GM12878 (cell line): ENCODE data around the gene SH3GL2. TPM values are rescaled to one million over a fixed set of nuclear protein-coding genes. Genes with fewer than 3 reads are reported as not detected.

Experiments
- ATAC-seq: fragments of 200-7000 bp; cut with Tn5 transposase; 3 replicates; pipeline ENCODE4 v1.9.1; 2020; ENCODE audit warnings: mild to moderate bottlenecking, moderate library complexity
- BruUV-seq: library from RNA; stranded (reverse); fragments of 400-500 nt; replicated peaks from 2 replicates; lab custom pipeline; 2021; lab: Mats Ljungman, UMichigan
- CTCF ChIA-PET: fragments of 300-600 bp; sonication (Branson Sonifier 250); formaldehyde crosslinking; extraction: SDS; loops from one replicate; lab custom pipeline; 2021; ENCODE audit warnings: inconsistent platforms; lab: Yijun Ruan, JAX
- POLR2A ChIA-PET: fragments of 350-600 bp; formaldehyde crosslinking; extraction: SDS; loops from one replicate; lab custom pipeline; 2021; ENCODE audit warnings: inconsistent platforms; lab: Charles Lee
- RAD21 ChIA-PET: fragments of 300-600 bp; sonication (Branson Sonifier 250); formaldehyde crosslinking; loops from one replicate; lab custom pipeline; 2023; ENCODE audit warnings: antibody characterized with exemption; ENCODE audit not compliant: unreplicated experiment; lab: Charles Lee
- SMC1A ChIA-PET: fragments of 300-600 bp; sonication (Branson Sonifier 250); formaldehyde crosslinking; loops from one replicate; lab custom pipeline; 2023; ENCODE audit not compliant: unreplicated experiment, uncharacterized antibody; lab: Charles Lee
- DNase-seq: peaks from one replicate; pipeline ENCODE4 v3.0.0-alpha.2; 2011; ENCODE audit warnings: low read depth, low spot score
- FAIRE-seq: peaks from 3 replicates; lab custom pipeline; 2011; peaks lifted over from hg19 to GRCh38; lab: Jason Lieb, UNC
- H2AFZ ChIP-seq: 2 replicates; pipeline ENCODE4 v1.6.0; 2011; ENCODE audit warnings: low read depth, low read length, control low read depth; ENCODE audit not compliant: control insufficient read depth
- H3K27ac ChIP-seq: 2 replicates; pipeline ENCODE4 v1.5.1; 2011; ENCODE audit warnings: control low read depth; ENCODE audit not compliant: control insufficient read depth, insufficient read depth
- H3K27me3 ChIP-seq, 2 experiments: replicated peaks in 1 of 2; 2 replicates each; pipeline versions ENCODE4 v1.6.0 to v1.6.1; 2011; ENCODE audit warnings: low read length in 1 of 2; ENCODE audit not compliant: control insufficient read depth in 2 of 2, insufficient read depth in 2 of 2
- H3K36me3 ChIP-seq, 2 experiments: 2 replicates each; pipeline ENCODE4 v1.5.1; 2011; ENCODE audit warnings: low read length in 1 of 2; ENCODE audit not compliant: control insufficient read depth in 2 of 2, insufficient read depth in 2 of 2
- H3K4me1 ChIP-seq: 2 replicates; pipeline ENCODE4 v1.6.1; 2011; ENCODE audit warnings: mild to moderate bottlenecking, low read length, moderate library complexity, mixed read lengths; ENCODE audit not compliant: control insufficient read depth, insufficient read depth
- H3K4me2 ChIP-seq: 2 replicates; pipeline ENCODE4 v1.6.0; 2011; ENCODE audit warnings: control low read depth; ENCODE audit not compliant: control insufficient read depth, insufficient read depth
- H3K4me3 ChIP-seq: fragments of 200-600 bp; sonication (generic); 2 replicates; pipeline ENCODE4 v1.5.1; 2016
- H3K79me2 ChIP-seq: 2 replicates; pipeline ENCODE4 v1.6.0; 2011; ENCODE audit warnings: low read length; ENCODE audit not compliant: control insufficient read depth, insufficient read depth
- H3K9ac ChIP-seq: 2 replicates; pipeline ENCODE4 v1.8.0; 2011; ENCODE audit warnings: low read length, control low read depth, mixed read lengths; ENCODE audit not compliant: control insufficient read depth, insufficient read depth
- H3K9me3 ChIP-seq: replicated peaks from 3 replicates; pipeline ENCODE4 v1.5.1; 2011; ENCODE audit warnings: mild to moderate bottlenecking, low read length; ENCODE audit not compliant: control insufficient read depth, insufficient read depth
- H4K20me1 ChIP-seq: 2 replicates; pipeline ENCODE4 v1.6.0; 2011; ENCODE audit not compliant: control insufficient read depth, insufficient read depth
- CHD2 ChIP-seq: IDR thresholded peaks from 2 replicates; pipeline ENCODE4 v1.6.1; 2011; ENCODE audit warnings: low read depth, low read length, improper control_type of control experiment, borderline replicate concordance
- GATAD2B ChIP-seq: fragments of 450-650 bp; conservative IDR thresholded peaks from 2 replicates; pipeline ENCODE4 v1.6.1; 2017; ENCODE audit warnings: low read depth, mild to moderate bottlenecking, moderate library complexity
- HCFC1 ChIP-seq: fragments of 150-350 bp; IDR thresholded peaks from 2 replicates; pipeline ENCODE4 v1.6.1; 2014; ENCODE audit warnings: low read length
- HDGF ChIP-seq: fragments of 450-650 bp; IDR thresholded peaks from 2 replicates; pipeline ENCODE4 v1.6.1; 2016; ENCODE audit warnings: antibody characterized with exemption
- KAT2A ChIP-seq: conservative IDR thresholded peaks from 2 replicates; pipeline ENCODE4 v1.6.1; 2011; ENCODE audit warnings: low read depth, low read length; ENCODE audit not compliant: control insufficient read depth
- MAX ChIP-seq: IDR thresholded peaks from 2 replicates; pipeline ENCODE4 v1.6.1; 2012; ENCODE audit warnings: low read depth, low read length, improper control_type of control experiment
- MXI1 ChIP-seq: fragments of 150-350 bp; IDR thresholded peaks from 2 replicates; pipeline ENCODE4 v1.6.1; 2011; ENCODE audit warnings: low read depth, mild to moderate bottlenecking, inconsistent platforms, low read length, improper control_type of control experiment
- PAX5 ChIP-seq: IDR thresholded peaks from 2 replicates; pipeline ENCODE4 v1.6.1; 2011; ENCODE audit warnings: low read depth, low read length, borderline replicate concordance
- RB1 ChIP-seq: fragments of 450-650 bp; formaldehyde crosslinking; IDR thresholded peaks from 2 replicates; pipeline ENCODE4 v1.6.1; 2017; ENCODE audit warnings: mild to moderate bottlenecking, borderline replicate concordance
- YBX1 ChIP-seq: fragments of 450-650 bp; IDR thresholded peaks from 2 replicates; pipeline ENCODE4 v1.6.1; 2016; ENCODE audit warnings: antibody characterized with exemption
- WGBS: methylation state at CpG from one replicate; pipeline ENCODE4 v1.1.6; 2016; ENCODE audit warnings: low lambda C conversion rate; ENCODE audit not compliant: insufficient replicate concordance, insufficient coverage; ENCODE audit errors: missing lambda C conversion rate; 5-methylcytosine and 5-hydroxymethylcytosine counted together
- in situ Hi-C: fragments of 300-500 bp; cut with MboI; formaldehyde crosslinking; loops from 9 replicates; pipeline ENCODE4 v1.14.3; 2018; ENCODE audit warnings: mixed read lengths
- intact Hi-C: fragments of 100-400 bp; cut with micrococcal nuclease; formaldehyde crosslinking; loops from one replicate; pipeline ENCODE4 v1.14.2; 2022; ENCODE audit not compliant: unreplicated experiment
- polyA plus RNA-seq, 11 experiments: library from polyadenylated mRNA; depleted of rRNA in 4 of 11; unstranded in 6 of 11; stranded (reverse) in 5 of 11; fragments of >200 nt; fragmentation: Nextera tagmentation in 4 of 11; fragmentation: Illumina TruSeq in 1 of 11; extraction: Ambion mirVana in 4 of 11; extraction: Trizol in 1 of 11; gene quantifications; 1 replicate in 1 of 11; 2 replicates in 10 of 11; pipeline versions ENCODE4 v1.2.1 to v1.2.3, GENCODE V29; 2011 to 2016; ENCODE audit warnings: inconsistent platforms in 2 of 11, missing spikeins in 2 of 11, low read depth in 1 of 11
- total RNA-seq, 4 experiments: library from RNA; depleted of rRNA in 3 of 4; stranded (reverse); fragments of >200 nt in 3 of 4; fragmentation: Illumina TruSeq in 1 of 4; extraction: Trizol in 1 of 4; gene quantifications; 2 replicates each; pipeline versions ENCODE4 v1.2.1 to v1.2.3, GENCODE V29; 2013 to 2021
- TF ChIP-seq, protein P1 (sequence below): fragments of 450-650 bp; formaldehyde crosslinking; IDR thresholded peaks from 2 replicates; pipeline ENCODE4 v1.4.0; 2022; ENCODE audit warnings: mild to moderate bottlenecking, moderate library complexity
- TF ChIP-seq, protein P2 (sequence below), 3 experiments: IDR thresholded peaks in 2 of 3; conservative IDR thresholded peaks in 1 of 3; 2 replicates each; pipeline ENCODE4 v1.5.1; 2011; ENCODE audit warnings: low read depth in 3 of 3, low read length in 3 of 3, mild to moderate bottlenecking in 3 of 3, control low read depth in 2 of 3, moderate library complexity in 2 of 3, inconsistent platforms in 1 of 3, mixed read lengths in 1 of 3; ENCODE audit not compliant: control insufficient read depth in 2 of 3, insufficient read depth in 1 of 3; ENCODE audit errors: extremely low read depth in 1 of 3

SH3GL2 gene
- total and polyA plus RNA-seq, 10 of the 15 experiments (the other 5 are each of a cell fraction or from before 2014, with no cell fraction given): not detected

DNA sequence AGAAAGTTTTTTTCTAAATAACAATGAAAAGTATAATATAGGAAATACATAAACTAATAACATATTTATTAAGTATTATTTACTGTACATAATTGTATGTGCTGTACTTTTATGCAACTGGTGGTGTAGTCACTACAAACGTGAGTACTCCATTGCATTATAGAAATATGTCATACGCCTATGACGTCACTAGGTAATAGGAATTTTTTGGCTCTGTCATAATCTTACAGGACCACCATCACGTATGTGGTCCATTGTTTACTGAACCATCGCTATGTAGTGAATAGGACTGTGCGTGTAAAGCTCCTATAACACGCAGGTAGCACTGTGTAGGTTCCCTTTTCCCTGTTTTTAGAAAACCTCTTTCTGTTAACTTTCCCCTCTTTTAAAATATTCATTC lies 255.0 kb downstream of the SH3GL2 start:
- Histone ChIP-seq H3K9ac (no peak overlapping the region), H3K4me1 (no peaks in the 10 kb centered on the region), H4K20me1 (no peaks in the 10 kb centered on the region)
- no peak for TF ChIP-seq MAX
- no peak for TF ChIP-seq KAT2A
- TF ChIP-seq, all 136 proteins: peak for 0
- Histone ChIP-seq H3K4me3 (no peak overlapping the region), H3K27me3 (no peaks in the 10 kb centered on the region), H3K27ac (no peak overlapping the region), H3K79me2 (no peaks in the 10 kb centered on the region), H3K9me3 (no peaks in the 10 kb centered on the region), H2AFZ (no peak overlapping the region), H3K36me3 (no peaks in the 10 kb centered on the region), H3K4me2 (no peak overlapping the region)
- in situ Hi-C loops: no loop called here
- ChIA-PET CTCF (interaction anchor here (0.8 kb wide), 1 partner anchor 302 kb away, joined by 3 read pairs; no protein-coding TSS in a partner anchor), POLR2A (no interaction called here), RAD21 (interaction anchor here (1.5 kb wide), 1 partner anchor 23 kb away, joined by 4 read pairs; no protein-coding TSS in a partner anchor), SMC1A (interaction anchor here (1.0 to 2.7 kb wide), 2 partner anchors 10 to 22 kb away, joined by 3 to 9 read pairs; no protein-coding TSS in a partner anchor)
- no TSS peak for BruUV-seq
- FAIRE-seq: no peak
- intact Hi-C loops: no loop called here
- ATAC-seq: no peak
- 24% methylated on average over 7 of the region's 7 CpGs for WGBS
- no peak for DNase-seq

- in situ Hi-C loops (no loop called here), intact Hi-C loops (no loop called here)
- DNase-seq (no peak), ATAC-seq (no peak), FAIRE-seq (no peak)
- Histone ChIP-seq H3K9ac (no peak overlapping the region), H3K79me2 (no peaks in the 10 kb centered on the region), H2AFZ (no peak overlapping the region), H3K4me3 (no peak overlapping the region), H3K4me1 (no peaks in the 10 kb centered on the region), H3K9me3 (no peaks in the 10 kb centered on the region), H3K4me2 (no peak overlapping the region), H3K27ac (no peak overlapping the region), H3K36me3 (no peaks in the 10 kb centered on the region), H3K27me3 (no peaks in the 10 kb centered on the region), H4K20me1 (no peaks in the 10 kb centered on the region)
- ChIA-PET RAD21 (interaction anchor here (0.8 kb wide), 1 partner anchor 12 kb away, joined by 3 read pairs; no protein-coding TSS in a partner anchor), POLR2A (no interaction called here), SMC1A (interaction anchor here (0.7 kb wide), 1 partner anchor 69 kb away, joined by 3 read pairs; no protein-coding TSS in a partner anchor), CTCF (interaction anchor here (1.1 to 1.2 kb wide), 2 partner anchors 13 to 27 kb away, joined by 3 to 4 read pairs; no protein-coding TSS in a partner anchor)
- WGBS: 36% methylated on average over 4 of the region's 4 CpGs
- no TSS peak for BruUV-seq
- TF ChIP-seq, protein P1, sequence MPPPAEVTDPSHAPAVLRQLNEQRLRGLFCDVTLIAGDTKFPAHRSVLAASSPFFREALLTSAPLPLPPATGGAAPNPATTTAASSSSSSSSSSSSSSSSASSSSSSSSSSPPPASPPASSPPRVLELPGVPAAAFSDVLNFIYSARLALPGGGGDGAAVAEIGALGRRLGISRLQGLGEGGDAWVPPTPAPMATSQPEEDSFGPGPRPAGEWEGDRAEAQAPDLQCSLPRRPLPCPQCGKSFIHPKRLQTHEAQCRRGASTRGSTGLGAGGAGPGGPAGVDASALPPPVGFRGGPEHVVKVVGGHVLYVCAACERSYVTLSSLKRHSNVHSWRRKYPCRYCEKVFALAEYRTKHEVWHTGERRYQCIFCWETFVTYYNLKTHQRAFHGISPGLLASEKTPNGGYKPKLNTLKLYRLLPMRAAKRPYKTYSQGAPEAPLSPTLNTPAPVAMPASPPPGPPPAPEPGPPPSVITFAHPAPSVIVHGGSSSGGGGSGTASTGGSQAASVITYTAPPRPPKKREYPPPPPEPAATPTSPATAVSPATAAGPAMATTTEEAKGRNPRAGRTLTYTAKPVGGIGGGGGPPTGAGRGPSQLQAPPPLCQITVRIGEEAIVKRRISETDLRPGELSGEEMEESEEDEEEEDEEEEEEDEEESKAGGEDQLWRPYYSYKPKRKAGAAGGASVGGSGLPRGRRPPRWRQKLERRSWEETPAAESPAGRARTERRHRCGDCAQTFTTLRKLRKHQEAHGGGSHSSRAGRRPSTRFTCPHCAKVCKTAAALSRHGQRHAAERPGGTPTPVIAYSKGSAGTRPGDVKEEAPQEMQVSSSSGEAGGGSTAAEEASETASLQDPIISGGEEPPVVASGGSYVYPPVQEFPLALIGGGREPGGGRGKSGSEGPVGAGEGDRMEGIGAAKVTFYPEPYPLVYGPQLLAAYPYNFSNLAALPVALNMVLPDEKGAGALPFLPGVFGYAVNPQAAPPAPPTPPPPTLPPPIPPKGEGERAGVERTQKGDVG (CRISPR knock-in tag): no peak
- TF ChIP-seq, protein P2, sequence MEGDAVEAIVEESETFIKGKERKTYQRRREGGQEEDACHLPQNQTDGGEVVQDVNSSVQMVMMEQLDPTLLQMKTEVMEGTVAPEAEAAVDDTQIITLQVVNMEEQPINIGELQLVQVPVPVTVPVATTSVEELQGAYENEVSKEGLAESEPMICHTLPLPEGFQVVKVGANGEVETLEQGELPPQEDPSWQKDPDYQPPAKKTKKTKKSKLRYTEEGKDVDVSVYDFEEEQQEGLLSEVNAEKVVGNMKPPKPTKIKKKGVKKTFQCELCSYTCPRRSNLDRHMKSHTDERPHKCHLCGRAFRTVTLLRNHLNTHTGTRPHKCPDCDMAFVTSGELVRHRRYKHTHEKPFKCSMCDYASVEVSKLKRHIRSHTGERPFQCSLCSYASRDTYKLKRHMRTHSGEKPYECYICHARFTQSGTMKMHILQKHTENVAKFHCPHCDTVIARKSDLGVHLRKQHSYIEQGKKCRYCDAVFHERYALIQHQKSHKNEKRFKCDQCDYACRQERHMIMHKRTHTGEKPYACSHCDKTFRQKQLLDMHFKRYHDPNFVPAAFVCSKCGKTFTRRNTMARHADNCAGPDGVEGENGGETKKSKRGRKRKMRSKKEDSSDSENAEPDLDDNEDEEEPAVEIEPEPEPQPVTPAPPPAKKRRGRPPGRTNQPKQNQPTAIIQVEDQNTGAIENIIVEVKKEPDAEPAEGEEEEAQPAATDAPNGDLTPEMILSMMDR (IDR thresholded peaks at IDR 0.05 in 2 of 3, conservative IDR thresholded peaks at IDR 0.05 in 1 of 3; ENCODE audit: control insufficient read depth in 2 of 3, extremely low read depth in 1 of 3, insufficient read depth in 1 of 3, low read depth in 3 of 3, low read length in 3 of 3): no peak
- TF ChIP-seq RB1 (no peak), PAX5 (no peak), CHD2 (no peak), HCFC1 (no peak), MXI1 (no peak), HDGF (no peak), GATAD2B (no peak), YBX1 (no peak)
Measured at GRCh38 chr9:17837965-17838364, 259.1 kb downstream of the SH3GL2 start.
